K562 (cell line): Measurements from ENCODE around the gene SAE1. TPM values are rescaled to one million over a fixed set of nuclear protein-coding genes. Genes with fewer than 3 reads are reported as not detected.

Experiments
- AFF4 ChIP-seq: sonication (generic); formaldehyde crosslinking; IDR thresholded peaks from 2 replicates; pipeline ENCODE4 v1.8.0; 2023; ENCODE audit warnings: mild to moderate bottlenecking, missing genetic modification reagents
- ARID1B ChIP-seq: fragments of 450-650 bp; IDR thresholded peaks from 2 replicates; pipeline ENCODE4 v1.6.1; 2016; ENCODE audit warnings: antibody characterized with exemption, mild to moderate bottlenecking, inconsistent platforms
- CREB5 ChIP-seq: fragments of 250-450 bp; sonication (Bioruptor Pico); IDR thresholded peaks from 2 replicates; pipeline ENCODE4 v1.5.0; 2020; ENCODE audit warnings: mild to moderate bottlenecking
- DLX4 ChIP-seq: fragments of 250-450 bp; sonication (Bioruptor Pico); IDR thresholded peaks from 2 replicates; pipeline ENCODE4 v1.6.1; 2021; ENCODE audit warnings: mild to moderate bottlenecking
- HEY1 ChIP-seq: fragments of 250-450 bp; sonication (Bioruptor Pico); IDR thresholded peaks from 2 replicates; pipeline ENCODE4 v1.5.0; 2020; ENCODE audit warnings: mild to moderate bottlenecking, moderate library complexity, borderline replicate concordance
- HIVEP1 ChIP-seq: fragments of 250-450 bp; sonication (Bioruptor Pico); IDR thresholded peaks from 2 replicates; pipeline ENCODE4 v1.4.0; 2020; ENCODE audit warnings: mild to moderate bottlenecking
- L3MBTL2 ChIP-seq: fragments of 450-650 bp; IDR thresholded peaks from 2 replicates; pipeline ENCODE4 v1.6.1; 2016; ENCODE audit warnings: mild to moderate bottlenecking, moderate library complexity
- MEIS2 ChIP-seq: fragments of 450-650 bp; IDR thresholded peaks from 2 replicates; pipeline ENCODE4 v1.6.1; 2014; ENCODE audit warnings: mild to moderate bottlenecking; ENCODE audit not compliant: partially characterized antibody
- MXD1 ChIP-seq: fragments of 250-450 bp; sonication (Bioruptor Pico); IDR thresholded peaks from 2 replicates; pipeline ENCODE4 v1.8.0; 2021; ENCODE audit warnings: borderline replicate concordance, mild to moderate bottlenecking, moderate library complexity; ENCODE audit not compliant: poor library complexity, severe bottlenecking
- PTTG1 ChIP-seq: fragments of 450-650 bp; IDR thresholded peaks from 2 replicates; pipeline ENCODE4 v1.6.1; 2016; ENCODE audit warnings: low read depth, mild to moderate bottlenecking, missing genetic modification characterization, missing compliant biosample characterization
- SAFB ChIP-seq: fragments of 200-400 bp; formaldehyde crosslinking; IDR thresholded peaks from 2 replicates; pipeline ENCODE4 v1.6.1; 2017; ENCODE audit warnings: low read depth, low read length, borderline replicate concordance
- SPI1 ChIP-seq: IDR thresholded peaks from 2 replicates; pipeline ENCODE4 v1.6.1; 2011; ENCODE audit warnings: low read depth, low read length, control low read depth, borderline replicate concordance
- STAT6 ChIP-seq: sonication (generic); formaldehyde crosslinking; IDR thresholded peaks from 2 replicates; pipeline ENCODE4 v1.8.1; 2023; ENCODE audit warnings: mild to moderate bottlenecking, missing genetic modification reagents
- TEAD2 ChIP-seq: fragments of 450-650 bp; IDR thresholded peaks from 2 replicates; pipeline ENCODE4 v1.6.1; 2016; ENCODE audit warnings: missing genetic modification characterization, control low read depth, missing compliant biosample characterization
- XRCC4 ChIP-seq: IDR thresholded peaks from one replicate; pipeline ENCODE4 v1.6.1; 2011; ENCODE audit not compliant: insufficient read depth, insufficient read length; ENCODE audit errors: extremely low read depth
- ZBTB2 ChIP-seq: fragments of 450-650 bp; IDR thresholded peaks from 2 replicates; pipeline ENCODE4 v1.6.1; 2016; ENCODE audit warnings: antibody characterized with exemption
- polyA plus RNA-seq, 8 experiments: library from polyadenylated mRNA; depleted of rRNA in 4 of 8; stranded (reverse) in 5 of 8; unstranded in 3 of 8; fragments of >200 nt; fragmentation: Nextera tagmentation in 2 of 8; fragmentation: Illumina TruSeq in 1 of 8; extraction: Ambion mirVana in 2 of 8; extraction: Trizol in 1 of 8; gene quantifications; 2 replicates each; pipeline versions ENCODE4 v1.2.1 to v1.2.3, GENCODE V29; 2011 to 2014; ENCODE audit warnings: inconsistent platforms in 1 of 8, missing spikeins in 1 of 8
- total RNA-seq, 7 experiments: library from RNA; depleted of rRNA in 6 of 7; stranded (reverse); fragments of >200 nt in 6 of 7; fragmentation: Illumina TruSeq in 2 of 7; extraction: Trizol in 2 of 7; gene quantifications; 2 replicates each; pipeline versions ENCODE4 v1.2.1 to v1.2.3, GENCODE V29; 2011 to 2021; ENCODE audit warnings: low replicate concordance in 1 of 7

The SAE1 gene
- total and polyA plus RNA-seq, 9 of the 15 experiments (the other 6 are each of a cell fraction or from before 2014, with no cell fraction given) = 82.8 to 299 (median 217) TPM

- 0 out of 2 replicates have a peak, but pooled peaks have one; percentile 14 for TF ChIP-seq AFF4 (CRISPR knock-in tag)
- peak; percentile 73; the same call in 1 of the 2 replicates for TF ChIP-seq L3MBTL2
- TF ChIP-seq ARID1B = peak; percentile 47
- TF ChIP-seq MEIS2 = no peak
- no peak for TF ChIP-seq SAFB
- TF ChIP-seq DLX4 (CRISPR knock-in tag) = no peak
- no peak for TF ChIP-seq XRCC4
- TF ChIP-seq CREB5 (CRISPR knock-in tag) = no peak
- TF ChIP-seq PTTG1 (tag) = no peak
- TF ChIP-seq ZBTB2 = no peak
- peak; percentile 66; the same call in 1 of the 2 replicates for TF ChIP-seq SPI1
- no peak for TF ChIP-seq HIVEP1 (CRISPR knock-in tag)
- no peak for TF ChIP-seq MXD1 (CRISPR knock-in tag)
- TF ChIP-seq HEY1 (CRISPR knock-in tag) = no peak
- no peak for TF ChIP-seq TEAD2 (tag)
- TF ChIP-seq STAT6 (CRISPR knock-in tag) = no peak
These were observed 17.4 kb upstream of the SAE1 start, which contains the start of gene ZC3H4 (continued) for GRCh38 chr19:47112997-47113849.
